HG02938 (cell line): Measurements from ENCODE around the gene GIMAP1.
"Not testable (repeated sequence)": the region's sequence is repeated elsewhere in the genome, so short reads cannot be mapped to it uniquely, and the experiment has no call there.

Experiments used
- ATAC-seq: cut with Tn5 transposase; IDR thresholded peaks from one replicate; pipeline ENCODE4 v1.9.1; 2021; ENCODE audit warnings: mild to moderate bottlenecking, moderate library complexity; ENCODE audit not compliant: unreplicated experiment

GIMAP1 gene

GRCh38 chr7:150716368-150716767 lies at the start of gene GIMAP1:
Gene GIMAP1, plus strand, starts transcription at chr7:150716613. Its CDS starts 2,435 bp downstream, at chr7:150719048.
- ATAC-seq, result no peak

GRCh38 chr7:150668472-150668911 lies 47.9 kb upstream of the GIMAP1 start:
- ATAC-seq, result peak; percentile 78

- ATAC-seq, result no peak
These were observed 47.4 kb upstream of the GIMAP1 start for GRCh38 chr7:150668977-150669376.

GRCh38 chr7:150671798-150672585 lies 44.4 kb upstream of the GIMAP1 start:
- not testable (repeated sequence) for ATAC-seq

- ATAC-seq, result no peak
These were observed 40.7 kb upstream of the GIMAP1 start for GRCh38 chr7:150675714-150676113.

- not testable (repeated sequence) for ATAC-seq
These were observed 40.1 kb upstream of the GIMAP1 start for GRCh38 chr7:150676276-150676675.

GRCh38 chr7:150676854-150677253 lies 39.6 kb upstream of the GIMAP1 start:
- not testable (repeated sequence) for ATAC-seq

- ATAC-seq, result not testable (repeated sequence)
These were observed 37.8 kb upstream of the GIMAP1 start for GRCh38 chr7:150678601-150679000.

- not testable (repeated sequence) for ATAC-seq
These were observed 36.0 kb upstream of the GIMAP1 start for GRCh38 chr7:150680364-150680763.

GRCh38 chr7:150685219-150686029 lies 31.0 kb upstream of the GIMAP1 start, which contains the start of gene GIMAP2:
Gene GIMAP2, plus strand, starts transcription at chr7:150685706. Its CDS starts 1,354 bp downstream, at chr7:150687060.
- peak; percentile 91 for ATAC-seq

GRCh38 chr7:150686030-150686631 lies 30.3 kb upstream of the GIMAP1 start:
- no peak for ATAC-seq

- no peak for ATAC-seq
These were observed 27.8 kb upstream of the GIMAP1 start for GRCh38 chr7:150688630-150689029.

- no peak for ATAC-seq
These were observed 20.8 kb upstream of the GIMAP1 start for GRCh38 chr7:150695654-150696053.

GRCh38 chr7:150703209-150703608 lies 13.2 kb upstream of the GIMAP1 start:
- no peak for ATAC-seq

GRCh38 chr7:150715293-150715692 lies 1.1 kb upstream of the GIMAP1 start:
- no peak for ATAC-seq

- no peak for ATAC-seq
These were observed 675 bp upstream of the GIMAP1 start for GRCh38 chr7:150715738-150716137.

GRCh38 chr7:150716939-150717338 lies 526 bp downstream of the GIMAP1 start:
- ATAC-seq, result no peak

- ATAC-seq, result no peak
These were observed 1.5 kb downstream of the GIMAP1 start for GRCh38 chr7:150717814-150718420.

GRCh38 chr7:150719436-150719835 lies 3.0 kb downstream of the GIMAP1 start:
- ATAC-seq, result no peak

- no peak for ATAC-seq
These were observed 3.8 kb downstream of the GIMAP1 start for GRCh38 chr7:150719960-150720891.
